GM18951 (cell line): ENCODE measurements around the gene LGMN.
"Not testable (repeated sequence)": the region's sequence is repeated elsewhere in the genome, so short reads cannot be mapped to it uniquely, and the experiment has no call there.

Source experiments
- POLR2A ChIP-seq: IDR thresholded peaks from 4 replicates; pipeline ENCODE4 v1.6.1; 2011; ENCODE audit warnings: mild to moderate bottlenecking; ENCODE audit not compliant: insufficient read length, insufficient read depth; ENCODE audit errors: extremely low read depth
- in situ Hi-C: fragments of 300-500 bp; cut with MboI; formaldehyde crosslinking; loops from one replicate; pipeline ENCODE4 v1.12.0; 2022; ENCODE audit warnings: low sequenced_read_pairs, mixed read lengths, inconsistent platforms; ENCODE audit not compliant: unreplicated experiment

The LGMN gene

DNA sequence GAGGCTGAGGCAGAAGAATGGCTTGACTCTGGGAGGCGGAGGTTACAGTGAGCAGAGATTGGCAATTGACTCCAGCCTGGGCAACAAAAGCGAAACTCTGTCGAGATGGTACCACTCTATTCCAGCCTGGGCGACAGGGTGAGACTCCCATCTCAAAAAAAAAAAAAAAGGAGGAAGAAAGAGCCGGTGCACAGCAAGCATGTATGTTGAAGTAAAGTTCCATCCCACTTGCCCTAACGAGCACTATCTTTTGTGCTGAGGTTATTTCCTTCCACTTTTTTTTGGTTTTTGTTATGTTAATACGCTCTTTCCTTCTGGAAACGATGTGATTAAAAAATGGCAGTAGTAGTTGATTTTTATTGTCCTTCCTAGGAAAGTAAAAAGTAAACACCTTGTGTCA lies 26.1 kb upstream of the LGMN start:
- TF ChIP-seq POLR2A = no peak
- in situ Hi-C loops = no loop called here

DNA sequence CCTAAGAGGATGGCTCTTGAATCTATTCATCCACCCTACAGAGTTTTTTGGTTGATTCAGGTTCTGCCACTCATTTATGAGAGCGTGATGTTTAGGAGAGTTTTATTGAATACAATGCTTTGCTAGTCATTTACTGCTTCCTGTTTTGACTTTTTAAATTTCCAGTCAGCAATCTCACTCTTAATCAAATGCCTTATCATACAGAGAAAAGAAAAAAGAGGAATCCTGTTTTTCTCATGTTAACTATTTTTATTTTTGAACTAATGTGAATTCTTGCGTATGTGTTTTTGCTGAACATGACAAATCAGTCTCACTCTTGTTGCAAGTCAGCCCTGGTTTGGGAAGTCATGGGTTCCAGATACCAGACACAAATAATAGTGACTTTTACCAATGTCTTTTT lies 22.1 kb upstream of the LGMN start:
- in situ Hi-C loops = no loop called here
- no peak for TF ChIP-seq POLR2A

DNA sequence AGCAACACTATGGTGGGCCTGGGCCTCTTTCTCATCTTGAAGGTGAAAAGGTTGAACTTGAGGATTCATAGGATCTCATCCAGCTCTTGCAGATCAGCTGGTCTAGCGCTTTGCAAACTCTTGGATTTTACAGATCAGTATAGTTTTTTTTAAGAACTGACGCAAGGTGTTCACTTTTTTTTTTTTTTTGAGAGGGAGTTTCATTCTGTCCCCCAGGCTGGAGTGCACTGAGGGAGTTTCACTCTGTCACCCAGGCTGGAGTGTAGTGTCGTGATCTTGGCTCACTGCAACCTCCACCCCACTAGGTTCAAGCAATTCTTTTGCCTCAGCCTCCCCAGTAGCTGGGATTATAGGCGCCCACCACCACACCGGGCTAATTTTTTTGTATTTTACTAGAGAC lies 20.4 kb upstream of the LGMN start:
- in situ Hi-C loops = no loop called here
- TF ChIP-seq POLR2A = no peak

DNA sequence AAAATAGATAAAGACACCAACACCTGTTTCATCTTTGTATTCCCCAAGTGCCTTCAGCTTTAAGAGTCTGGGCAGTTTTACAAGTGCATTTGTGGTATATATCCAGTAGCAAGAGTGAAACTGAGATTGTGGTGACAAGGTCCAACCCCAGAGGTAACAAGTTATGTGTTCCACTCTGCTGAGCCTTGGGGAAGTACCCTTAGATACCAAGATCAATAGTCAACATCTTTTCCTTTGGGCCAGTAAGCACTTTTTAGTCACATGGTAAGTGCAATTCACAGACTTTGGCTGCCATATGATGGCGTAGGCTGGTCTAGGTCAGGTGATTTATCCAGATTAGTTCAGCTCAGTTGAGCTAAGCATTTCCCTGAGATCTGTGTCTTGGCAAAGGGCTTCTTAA lies 19.8 kb upstream of the LGMN start:
- in situ Hi-C loops = not testable (repeated sequence)

DNA sequence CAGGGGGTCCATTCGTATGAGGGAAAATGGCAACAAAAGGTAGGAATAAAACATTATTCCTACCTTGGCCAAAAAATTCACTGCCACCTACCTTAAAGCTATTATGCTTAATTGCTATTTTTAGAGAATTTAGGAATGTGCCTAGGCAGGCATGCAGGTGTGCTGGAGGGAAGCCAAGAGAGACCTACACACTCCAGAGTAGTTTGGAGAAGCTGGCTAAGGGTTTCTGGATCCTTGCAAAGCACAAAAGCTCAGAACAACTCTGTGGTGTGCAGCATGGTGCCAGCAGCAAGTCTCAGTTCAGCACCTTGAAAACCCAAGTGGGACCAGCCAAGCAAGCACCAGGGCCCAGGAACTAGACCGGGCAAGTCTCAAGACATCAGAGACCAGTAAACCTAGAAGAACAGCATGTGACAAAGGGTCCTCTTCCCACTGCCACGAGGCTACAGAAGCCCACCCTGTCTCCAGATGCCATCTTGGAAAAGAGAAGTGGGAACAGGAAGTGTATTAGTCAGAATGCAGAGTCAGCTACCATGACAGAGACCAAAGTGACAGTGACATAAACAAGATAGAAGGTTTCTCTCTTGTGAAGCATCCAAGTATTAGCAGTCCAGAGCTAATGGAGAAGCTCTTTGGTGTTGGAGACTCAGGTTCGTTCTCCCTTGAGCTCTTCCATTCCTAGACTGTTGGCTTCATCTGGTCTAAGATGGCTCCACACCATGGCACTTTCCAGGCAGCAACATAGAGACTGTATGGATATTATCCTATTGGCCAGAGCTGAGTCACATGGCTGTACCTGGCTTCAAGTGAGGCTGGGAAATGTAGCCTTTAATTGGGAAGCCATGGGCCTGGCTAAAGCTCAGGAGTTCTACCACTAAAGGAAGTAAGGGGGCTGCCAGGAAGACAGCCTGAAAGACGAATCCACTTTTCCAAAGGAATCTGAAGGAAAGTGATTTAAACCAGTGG lies 15.5 kb upstream of the LGMN start:
- in situ Hi-C loops = not testable (repeated sequence)

DNA sequence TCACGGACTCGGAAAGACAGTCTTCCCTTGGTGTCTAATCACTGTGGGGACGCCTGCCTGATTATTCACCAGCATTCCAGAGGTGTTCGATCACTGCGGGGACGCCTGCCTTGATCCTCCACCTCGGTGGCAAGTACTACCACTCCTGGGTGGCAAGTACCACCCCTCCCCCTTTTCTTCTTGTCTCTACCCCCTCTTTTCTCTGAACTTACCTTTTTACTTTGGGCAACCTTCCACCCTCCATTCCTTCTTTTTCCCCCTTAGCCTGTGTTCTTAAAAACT lies 12.0 kb upstream of the LGMN start:
- TF ChIP-seq POLR2A = no peak
- in situ Hi-C loops = no loop called here

DNA sequence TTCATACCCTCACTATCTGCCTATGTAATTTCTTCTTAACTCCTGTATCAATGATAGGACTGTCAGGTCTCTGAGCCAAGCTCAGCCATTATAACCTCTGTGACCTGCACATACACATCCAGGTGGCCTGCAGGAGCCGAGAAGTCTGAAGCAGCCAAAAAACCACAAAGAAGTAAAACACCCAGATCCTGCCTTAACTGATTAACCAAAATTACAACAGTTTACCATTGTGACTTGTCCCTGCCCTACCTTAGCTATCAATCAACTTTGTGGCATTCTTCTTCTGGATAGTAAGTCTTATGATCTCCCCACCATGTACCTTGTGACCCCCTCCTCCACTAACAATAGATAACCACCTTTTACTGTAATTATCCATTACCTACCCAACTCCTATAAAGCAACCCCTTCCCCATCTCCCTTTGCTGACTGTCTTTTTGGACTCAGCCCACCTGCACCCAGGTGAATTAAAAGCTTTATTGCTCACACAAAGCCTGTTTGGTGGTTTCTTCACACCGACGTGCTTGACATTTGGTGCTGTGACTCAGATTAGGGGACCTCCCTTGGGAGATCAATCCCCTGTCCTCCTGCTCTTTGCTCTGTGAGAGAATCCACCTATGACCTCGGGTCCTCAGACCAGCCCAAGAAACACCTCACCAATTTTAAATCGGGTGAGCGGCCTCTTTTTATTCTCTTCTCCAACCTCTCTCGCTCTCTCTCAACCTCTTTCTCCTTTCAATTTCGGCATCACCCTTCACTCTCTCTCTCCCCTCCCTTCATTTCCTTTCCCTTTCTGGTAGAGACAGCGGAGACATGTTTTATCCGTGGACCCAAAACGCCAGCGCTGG lies 11.5 kb upstream of the LGMN start:
- in situ Hi-C loops = no loop called here
- no peak for TF ChIP-seq POLR2A

DNA sequence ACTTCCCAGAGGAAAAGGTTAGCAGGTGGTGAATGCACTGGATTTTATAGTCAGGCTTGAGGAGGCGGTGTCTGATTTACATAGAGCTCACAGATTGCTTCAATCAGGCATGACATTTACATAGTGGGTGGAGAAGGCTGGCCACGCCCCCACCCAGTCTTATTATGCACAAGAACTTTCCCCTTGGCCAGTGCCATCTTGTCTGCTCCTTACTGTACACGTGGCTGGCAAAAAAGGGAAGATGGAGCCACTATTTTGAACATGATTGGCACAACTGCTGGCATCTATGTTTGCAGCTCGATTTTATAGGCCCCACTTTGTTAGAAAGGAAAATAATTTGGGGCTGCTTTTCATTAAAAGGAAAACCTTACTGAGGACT lies 10.9 kb upstream of the LGMN start:
- TF ChIP-seq POLR2A = no peak
- in situ Hi-C loops = no loop called here

DNA sequence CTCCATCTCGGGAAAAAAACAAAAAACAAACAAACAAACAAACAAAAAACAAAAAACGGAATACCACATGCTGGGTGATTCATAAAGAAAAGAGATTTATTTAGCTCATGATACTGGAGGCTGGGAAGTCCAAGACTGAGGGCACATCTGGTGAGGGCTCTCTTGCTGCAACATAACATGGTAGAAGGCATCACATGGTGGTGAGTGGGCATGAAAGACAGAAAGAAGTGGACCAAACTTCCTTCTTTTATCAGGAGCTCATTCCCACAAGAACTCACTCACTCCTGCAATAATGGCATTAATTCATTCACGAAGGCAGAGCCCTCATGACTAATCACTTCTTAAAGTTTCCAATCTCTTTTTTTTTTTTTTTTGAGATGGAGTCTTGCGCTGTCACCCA lies 8.0 kb upstream of the LGMN start:
- TF ChIP-seq POLR2A = no peak
- in situ Hi-C loops = no loop called here

DNA sequence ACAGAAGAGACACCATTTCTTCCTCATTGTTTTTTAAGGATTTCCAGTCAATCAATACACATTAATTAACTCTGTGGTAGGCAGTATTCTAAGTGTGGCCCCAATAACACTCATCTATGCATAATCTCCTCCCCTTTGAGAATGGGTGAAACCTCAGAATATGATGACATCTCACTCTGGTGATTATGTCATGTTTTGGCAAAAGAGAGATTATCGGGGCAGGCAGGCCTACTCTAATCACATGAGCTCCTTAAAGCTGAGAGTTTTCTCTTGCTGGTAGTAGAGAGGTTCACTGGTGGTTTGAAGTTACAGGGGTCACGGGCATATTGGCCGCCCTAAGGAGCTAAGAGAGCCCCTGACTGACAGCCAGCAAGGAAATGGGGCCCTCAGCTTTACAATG lies 7.1 kb upstream of the LGMN start:
- in situ Hi-C loops = no loop called here
- TF ChIP-seq POLR2A = no peak

DNA sequence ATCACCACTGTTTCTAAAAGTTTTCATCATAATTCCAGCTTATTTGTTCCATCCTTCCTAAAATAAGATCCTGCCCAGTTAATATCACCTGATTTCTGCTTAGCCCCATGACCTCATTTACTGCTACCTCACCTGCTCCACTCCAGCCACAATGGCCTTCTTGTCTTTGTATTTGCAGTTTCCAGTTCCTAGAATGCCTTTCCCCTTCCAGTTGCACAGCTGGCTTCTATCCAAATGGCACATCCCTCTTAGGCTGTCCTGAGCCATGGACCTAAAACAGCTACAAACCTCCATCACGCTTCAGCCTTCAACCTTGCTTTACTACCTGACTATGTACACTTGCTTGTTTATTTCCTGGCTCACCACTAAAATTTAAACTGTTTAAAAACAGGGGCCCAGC lies 6.5 kb upstream of the LGMN start:
- in situ Hi-C loops = no loop called here
- TF ChIP-seq POLR2A = no peak

DNA sequence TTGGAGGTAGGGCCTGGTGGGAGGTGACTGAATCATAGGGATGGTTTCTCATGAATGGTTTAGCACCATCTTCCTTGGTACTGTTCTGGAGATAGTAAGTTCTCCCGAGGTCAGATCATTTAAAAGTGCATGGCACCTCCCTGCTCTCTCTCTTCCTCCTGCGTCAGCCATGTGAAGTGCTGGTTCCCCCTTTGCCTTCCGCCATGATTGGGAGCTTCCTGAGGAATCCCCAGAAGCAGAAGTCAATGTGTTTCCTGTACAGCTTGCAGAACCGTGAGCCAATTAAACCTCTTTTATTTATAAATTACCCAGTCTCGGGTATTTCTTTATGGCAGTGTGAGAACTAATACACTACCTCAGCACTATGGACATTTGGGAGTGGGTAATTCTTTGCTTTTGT lies 4.8 kb upstream of the LGMN start:
- in situ Hi-C loops = no loop called here
- TF ChIP-seq POLR2A = no peak

DNA sequence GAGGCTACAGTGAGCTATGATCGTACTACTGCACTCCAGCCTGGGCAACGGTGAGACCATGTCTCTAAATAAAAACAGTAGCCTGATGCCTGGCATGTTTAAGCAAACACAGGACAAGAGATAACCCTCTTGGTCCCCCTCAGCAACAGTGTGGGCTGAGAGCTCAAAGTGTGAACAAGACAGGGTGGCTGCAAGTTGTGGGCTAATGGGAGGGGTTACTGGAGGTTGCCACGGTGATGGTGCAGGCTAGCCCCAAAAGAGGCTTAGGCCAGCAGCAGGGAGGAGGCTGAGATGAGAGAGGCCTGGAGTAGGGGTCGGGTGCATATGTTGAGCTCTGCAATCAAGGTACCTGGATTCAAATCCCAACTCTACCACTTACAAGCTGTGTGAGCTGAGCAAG lies 3.4 kb upstream of the LGMN start:
- TF ChIP-seq POLR2A = no peak
- in situ Hi-C loops = no loop called here

DNA sequence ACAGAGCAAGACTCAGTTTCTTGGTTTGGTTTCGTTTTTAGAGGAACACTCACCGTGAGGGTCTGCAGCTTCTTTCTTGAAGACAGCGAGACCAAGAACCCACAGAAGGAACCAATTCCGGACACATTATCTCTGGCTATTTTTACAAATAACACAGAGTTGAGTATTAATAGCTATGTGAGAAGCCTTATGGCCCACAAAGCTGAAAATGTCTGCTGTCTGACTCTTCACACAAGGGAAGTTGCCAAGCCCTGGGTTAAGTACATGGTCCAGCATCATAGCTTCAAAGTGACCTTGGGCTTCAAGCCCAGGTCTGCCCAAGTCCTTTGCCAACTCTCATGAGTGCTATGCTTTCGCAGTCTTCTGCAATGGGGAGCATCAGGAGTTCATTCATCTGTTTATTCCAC lies 2.6 kb upstream of the LGMN start:
- TF ChIP-seq POLR2A = no peak
- in situ Hi-C loops = no loop called here

DNA sequence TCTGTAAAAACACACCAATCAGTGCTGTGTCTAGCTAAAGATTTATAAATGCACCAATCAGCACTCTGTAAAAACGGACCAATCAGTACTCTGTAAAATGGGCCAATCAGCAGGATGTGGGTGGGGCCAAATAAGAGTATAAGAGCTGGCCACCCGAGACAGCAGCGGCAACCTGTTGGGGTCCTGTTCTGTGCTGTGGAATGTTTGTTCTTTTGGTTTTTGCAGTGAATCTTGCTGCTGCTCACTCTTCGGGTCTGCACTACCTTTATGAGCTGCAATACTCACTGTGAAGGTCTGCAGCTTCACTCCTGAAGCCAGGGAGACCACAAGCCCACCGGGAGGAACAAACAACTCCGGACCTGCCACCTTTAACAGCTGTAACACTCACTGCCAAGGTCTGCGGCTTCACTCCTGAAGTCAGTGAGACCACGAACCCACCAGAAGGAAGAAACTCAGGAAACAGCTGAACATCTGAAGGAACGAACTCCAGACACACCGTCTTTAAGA lies 1.8 kb upstream of the LGMN start:
- in situ Hi-C loops = not testable (repeated sequence)
